Gastroesophageal sphincter (tissue), 3 donors: Measurements from ENCODE around the gene PTPRK.

Experiments
- POLR2A ChIP-seq, 2 donors: fragments of 450-650 bp; IDR thresholded peaks; one replicate each; pipeline ENCODE4 v1.6.1; 2017; ENCODE audit warnings: antibody characterized with exemption in 2 of 2, mild to moderate bottlenecking in 2 of 2, moderate library complexity in 1 of 2
- POLR2AphosphoS5 ChIP-seq: sonication (generic); formaldehyde crosslinking; IDR thresholded peaks from one replicate; pipeline ENCODE4 v1.6.1; 2017; ENCODE audit warnings: antibody characterized with exemption
- TF ChIP-seq, protein P1 (sequence below), 4 experiments: fragments of 200-600 bp in 2 of 4; fragments of 450-650 bp in 2 of 4; sonication (generic) in 1 of 4; IDR thresholded peaks; one replicate each; pipeline ENCODE4 v1.5.1; 2017 to 2019; ENCODE audit warnings: antibody characterized with exemption in 4 of 4, mild to moderate bottlenecking in 2 of 4, moderate library complexity in 2 of 4

GRCh38 chr6:127933852-127934840 lies 586.3 kb downstream of the PTPRK start:
- no peak for TF ChIP-seq POLR2AphosphoS5
- TF ChIP-seq, protein P1, sequence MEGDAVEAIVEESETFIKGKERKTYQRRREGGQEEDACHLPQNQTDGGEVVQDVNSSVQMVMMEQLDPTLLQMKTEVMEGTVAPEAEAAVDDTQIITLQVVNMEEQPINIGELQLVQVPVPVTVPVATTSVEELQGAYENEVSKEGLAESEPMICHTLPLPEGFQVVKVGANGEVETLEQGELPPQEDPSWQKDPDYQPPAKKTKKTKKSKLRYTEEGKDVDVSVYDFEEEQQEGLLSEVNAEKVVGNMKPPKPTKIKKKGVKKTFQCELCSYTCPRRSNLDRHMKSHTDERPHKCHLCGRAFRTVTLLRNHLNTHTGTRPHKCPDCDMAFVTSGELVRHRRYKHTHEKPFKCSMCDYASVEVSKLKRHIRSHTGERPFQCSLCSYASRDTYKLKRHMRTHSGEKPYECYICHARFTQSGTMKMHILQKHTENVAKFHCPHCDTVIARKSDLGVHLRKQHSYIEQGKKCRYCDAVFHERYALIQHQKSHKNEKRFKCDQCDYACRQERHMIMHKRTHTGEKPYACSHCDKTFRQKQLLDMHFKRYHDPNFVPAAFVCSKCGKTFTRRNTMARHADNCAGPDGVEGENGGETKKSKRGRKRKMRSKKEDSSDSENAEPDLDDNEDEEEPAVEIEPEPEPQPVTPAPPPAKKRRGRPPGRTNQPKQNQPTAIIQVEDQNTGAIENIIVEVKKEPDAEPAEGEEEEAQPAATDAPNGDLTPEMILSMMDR (IDR thresholded peaks at IDR 0.05): no peak
- no peak for TF ChIP-seq POLR2A (IDR thresholded peaks at IDR 0.05)
